Breast epithelium (tissue), 3 donors: ENCODE data around the gene AP2S1.

Experiments used
- CTCF ChIP-seq, 3 donors: fragments of 450-650 bp; IDR thresholded peaks; one replicate each; pipeline ENCODE4 v1.5.1; 2016 to 2017; ENCODE audit warnings: antibody characterized with exemption in 3 of 3, mild to moderate bottlenecking in 3 of 3, moderate library complexity in 3 of 3
- POLR2A ChIP-seq: fragments of 450-650 bp; IDR thresholded peaks from one replicate; pipeline ENCODE4 v1.6.1; 2016; ENCODE audit warnings: antibody characterized with exemption, mild to moderate bottlenecking, moderate library complexity

DNA sequence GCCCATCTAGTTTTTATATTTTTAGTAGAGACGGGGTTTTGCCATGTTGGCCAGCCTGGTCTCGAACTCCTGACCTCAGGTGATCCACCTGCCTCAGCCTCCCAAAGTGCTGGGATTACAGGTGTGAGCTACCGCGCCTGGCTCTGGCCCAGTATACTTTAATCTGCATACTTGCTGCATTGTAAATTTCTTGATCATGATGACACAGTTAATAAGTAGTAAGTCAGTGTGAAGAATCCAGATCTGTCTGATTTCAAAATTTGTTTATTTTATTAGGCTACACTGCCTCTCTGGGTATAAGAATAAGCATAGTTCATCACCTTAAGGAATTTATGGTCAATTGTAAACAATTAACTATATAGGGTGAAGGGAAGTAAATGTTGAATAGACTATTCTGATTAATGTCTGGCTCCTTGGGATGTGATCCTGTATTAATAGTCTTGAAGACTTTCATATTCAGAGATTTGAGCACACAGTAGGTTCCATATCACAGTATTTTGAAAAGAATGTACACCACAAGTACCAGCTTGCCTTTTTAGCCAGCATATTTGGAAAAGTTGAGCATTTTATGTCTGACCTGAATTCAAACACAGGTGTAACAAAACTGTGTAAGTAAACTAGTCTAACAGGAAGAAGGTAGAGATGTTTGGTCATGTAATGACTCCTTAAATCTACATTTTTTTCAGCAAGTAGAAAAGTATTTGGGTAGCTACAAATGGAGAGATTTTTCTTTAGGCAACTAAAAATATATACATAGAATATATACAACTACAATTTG, 17.6 kb upstream of the AP2S1 start:
- TF ChIP-seq CTCF (IDR thresholded peaks at IDR 0.05) (no peak), POLR2A (no peak)
